ENCODE results near the gene PLBD1.

The PLBD1 gene

DNA sequence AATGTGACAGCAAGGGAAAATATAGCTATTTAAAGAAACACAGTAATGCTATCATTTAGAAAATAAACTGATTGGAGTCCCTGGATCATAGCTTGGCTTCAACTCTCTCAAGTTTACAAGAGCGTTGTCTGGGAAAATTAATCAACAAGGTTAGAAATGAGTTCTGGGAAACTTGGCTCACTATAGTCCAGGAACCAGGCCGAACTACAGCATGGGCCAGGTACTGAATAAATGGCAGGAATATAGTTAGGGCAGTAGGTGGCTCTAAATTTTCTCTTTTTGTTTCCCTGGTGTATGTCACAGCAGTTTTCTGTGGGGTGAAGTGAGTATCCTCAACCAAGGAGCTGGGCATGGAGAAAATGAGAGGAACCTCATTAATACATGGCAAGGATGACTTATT is 72.4 kb downstream of the PLBD1 start:
- no peak for DNase-seq

DNA sequence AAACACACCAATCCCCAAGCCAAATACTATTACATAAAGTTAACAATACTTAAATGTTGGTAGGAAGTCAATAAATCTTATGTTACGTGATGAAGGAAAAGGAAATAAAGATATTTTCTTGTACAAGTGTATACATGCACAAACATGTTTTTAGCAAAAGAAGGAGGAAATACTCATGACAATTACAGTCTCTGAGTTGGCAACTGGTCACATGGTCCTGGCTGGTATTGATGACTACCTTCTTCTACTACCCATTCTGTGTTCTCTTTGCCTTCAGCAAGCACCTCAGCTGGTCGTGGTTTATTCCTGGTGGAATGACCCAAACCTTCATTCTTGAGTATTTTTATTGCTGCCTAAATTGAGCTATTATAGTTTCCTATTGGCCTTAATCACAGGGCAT is 84.8 kb downstream of the PLBD1 start:
- no peak for DNase-seq

DNA sequence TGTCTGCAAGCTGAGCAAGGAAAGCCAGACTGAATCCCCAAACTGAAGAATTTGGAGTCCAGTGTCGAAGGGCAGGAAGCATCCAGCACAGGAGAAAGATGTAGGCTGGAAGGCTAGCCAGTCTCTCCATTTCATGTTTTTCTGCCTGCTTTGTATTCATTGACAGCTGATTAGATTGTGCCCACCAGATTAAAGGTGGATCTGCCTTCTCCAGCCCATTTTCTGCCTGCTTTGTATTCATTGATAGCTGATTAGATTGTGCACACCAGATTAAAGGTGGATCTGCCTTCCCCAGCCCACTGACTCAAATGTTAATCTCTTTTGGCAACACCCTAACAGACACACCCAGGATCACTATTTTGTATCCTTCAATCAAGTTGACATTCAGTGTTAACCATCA is 85.3 kb downstream of the PLBD1 start:
- DNase-seq = no peak

DNA sequence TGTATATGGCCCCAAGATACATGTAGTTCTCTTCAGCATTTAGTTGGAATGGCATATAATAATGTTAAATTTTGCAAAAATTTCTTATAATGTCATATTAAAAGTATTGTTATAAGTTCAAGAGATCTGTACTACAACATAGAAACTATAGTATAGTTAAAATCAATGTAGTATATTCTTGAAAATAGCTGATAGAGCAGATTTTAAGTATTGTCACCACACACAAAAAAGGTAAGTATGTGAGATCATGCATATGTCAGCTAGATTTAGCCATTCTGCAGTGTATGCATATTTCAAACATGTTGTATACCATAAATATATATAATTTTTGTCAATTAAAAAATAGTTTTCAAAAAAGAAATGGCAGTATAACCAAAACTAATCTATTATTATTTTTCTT is 86.5 kb downstream of the PLBD1 start:
- no peak for DNase-seq

DNA sequence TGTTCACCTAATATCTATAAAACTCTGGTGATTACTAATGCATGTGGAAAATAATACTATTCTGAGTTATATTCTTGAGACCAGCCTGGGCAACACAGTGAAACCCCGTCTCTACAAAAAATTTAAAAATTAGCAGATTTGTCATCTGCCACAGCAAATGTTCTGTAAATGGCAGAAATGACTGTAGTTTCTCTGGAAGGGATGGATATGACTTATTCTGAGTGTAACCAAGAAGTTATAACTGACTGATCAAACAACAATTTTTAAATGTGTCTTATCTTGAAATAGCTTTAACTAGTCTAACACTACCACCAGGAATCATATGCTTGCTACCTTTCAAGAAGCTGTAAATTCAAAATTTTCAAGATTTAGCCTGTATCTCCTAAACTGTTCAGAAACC is 88.7 kb downstream of the PLBD1 start:
- DNase-seq = no peak

DNA sequence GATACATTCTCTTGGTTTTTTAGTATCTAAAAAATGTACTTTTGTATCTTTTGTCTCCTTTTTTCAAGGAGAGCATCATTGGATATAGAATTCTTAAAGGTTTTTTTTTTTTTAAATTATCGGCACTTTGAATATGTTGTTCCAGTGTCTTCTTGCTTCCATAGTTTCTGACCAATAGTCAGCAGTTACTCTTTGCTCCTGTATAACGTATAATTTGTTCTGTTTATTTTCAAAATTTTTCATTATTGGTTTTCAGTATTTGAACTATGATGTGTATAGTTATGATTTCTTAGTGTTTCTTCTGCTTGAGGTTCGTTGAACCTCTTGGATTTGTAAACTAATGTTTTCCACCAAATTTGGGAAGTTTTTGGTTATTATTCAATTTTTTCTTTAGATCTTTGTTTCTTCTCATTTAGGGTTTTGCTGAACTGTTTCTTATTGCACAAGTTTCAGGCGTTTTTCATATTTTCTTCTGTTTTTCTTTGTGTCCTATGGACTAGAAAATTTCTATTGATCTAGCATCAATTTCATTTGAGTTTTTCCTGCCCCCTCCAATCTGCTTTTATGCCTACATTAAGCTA is 93.9 kb downstream of the PLBD1 start:
- no peak for DNase-seq

DNA sequence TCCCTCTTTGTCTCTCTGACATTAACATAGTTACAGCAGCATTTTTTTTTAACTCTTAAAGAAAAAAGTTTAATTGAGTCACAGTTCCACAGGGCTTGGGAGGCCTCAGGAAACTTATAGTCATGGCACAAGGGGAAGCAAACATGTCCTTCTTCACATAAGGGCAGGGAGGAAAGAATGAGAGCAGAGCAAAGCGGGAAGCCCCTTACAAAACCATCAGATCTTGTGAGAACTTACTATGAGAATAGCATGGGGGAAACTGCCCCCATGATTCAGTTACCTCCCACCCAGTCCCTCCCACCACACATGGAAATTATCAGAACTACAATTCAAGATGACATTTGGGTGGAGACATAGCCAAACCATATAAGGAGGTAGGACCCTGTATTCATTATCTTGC is 96.2 kb downstream of the PLBD1 start:
- DNase-seq = no peak

DNA sequence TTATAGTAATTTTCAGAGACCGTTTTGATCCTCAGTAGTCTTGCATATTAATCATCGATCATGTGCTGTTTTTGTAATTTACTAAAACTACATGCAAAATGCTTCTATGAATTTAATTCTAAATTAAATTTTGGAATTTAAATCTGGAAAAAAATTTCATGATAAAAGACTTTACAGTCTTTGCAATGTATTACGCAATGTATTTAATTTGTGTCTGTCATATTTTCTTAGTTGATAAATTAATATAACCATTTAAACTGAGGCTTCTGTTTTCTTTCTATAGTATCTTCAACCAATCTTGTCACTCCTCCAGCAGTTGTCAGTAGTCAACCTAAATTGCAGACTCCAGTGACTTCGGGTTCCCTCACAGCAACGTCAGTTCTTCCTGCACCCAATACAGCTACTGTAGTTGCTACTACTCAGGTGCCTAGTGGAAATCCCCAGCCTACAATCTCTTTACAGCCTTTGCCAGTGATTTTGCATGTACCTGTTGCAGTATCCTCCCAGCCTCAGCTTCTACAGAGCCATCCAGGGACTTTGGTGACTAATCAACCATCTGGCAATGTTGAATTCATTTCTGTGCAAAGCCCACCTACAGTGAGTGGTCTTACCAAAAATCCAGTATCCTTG is 107.4 kb downstream of the PLBD1 start:
- no peak for DNase-seq

DNA sequence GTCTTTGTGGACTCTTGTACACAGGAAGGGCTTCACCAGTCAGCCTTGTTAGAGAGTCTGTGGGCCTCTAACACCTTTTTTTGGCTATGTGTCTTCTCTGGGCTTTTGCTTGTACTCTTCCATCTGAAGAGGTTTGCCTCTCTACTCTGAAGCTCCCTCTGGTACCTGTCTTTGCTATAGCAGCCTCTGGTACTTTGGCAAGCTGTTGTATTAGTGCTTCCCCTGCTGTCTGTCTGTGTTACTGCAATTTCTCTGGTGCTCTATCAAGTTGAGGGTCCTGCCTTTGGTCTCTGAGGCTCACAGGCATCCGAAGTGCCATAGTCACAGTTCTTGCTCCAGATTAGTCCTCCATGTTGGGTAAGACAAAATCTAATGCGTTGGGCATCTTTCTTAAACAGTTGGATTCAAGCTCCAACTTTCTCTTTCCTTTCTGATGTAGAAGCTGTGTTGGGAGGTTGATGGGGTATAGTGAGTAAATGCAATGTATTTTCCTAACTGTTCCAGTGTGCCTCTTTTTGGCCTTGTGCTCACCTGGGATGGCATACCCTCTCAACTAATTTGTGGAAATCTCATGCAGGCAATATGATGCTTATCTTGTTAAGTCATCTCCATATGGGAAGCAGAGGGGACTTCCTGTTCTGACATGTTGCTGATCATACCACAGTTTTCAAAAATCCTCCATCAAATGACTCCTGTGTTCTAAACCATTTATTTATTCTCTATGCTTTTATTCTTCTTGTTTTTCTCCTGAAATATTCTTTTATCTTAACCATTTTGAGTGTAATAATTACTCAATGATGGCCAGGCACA is 113.4 kb downstream of the PLBD1 start:
- no peak for DNase-seq
